K562 (cell line): ENCODE measurements around the gene DSCAM. TPM values are rescaled to one million over a fixed set of nuclear protein-coding genes. Genes with fewer than 3 reads are reported as not detected.

ENCODE experiments used
- ATAC-seq: fragments of 200-7000 bp; cut with Tn5 transposase; 3 replicates; pipeline ENCODE4 v1.9.1; 2020; ENCODE audit warnings: moderate library complexity
- BruUV-seq: library from RNA; stranded (reverse); fragments of 400-500 nt; replicated peaks from 2 replicates; lab custom pipeline; 2021; lab: Mats Ljungman, UMichigan
- CTCF ChIA-PET: fragments of 300-600 bp; formaldehyde crosslinking; extraction: SDS; loops from one replicate; lab custom pipeline; 2021; ENCODE audit warnings: low intra/inter-chr PET ratio; lab: Yijun Ruan, JAX
- POLR2A ChIA-PET: fragments of 300-600, 350-650 bp; sonication (Branson Sonifier 250); formaldehyde crosslinking; extraction: SDS; loops from one replicate; lab custom pipeline; 2021; ENCODE audit warnings: antibody characterized with exemption, inconsistent platforms; lab: Yijun Ruan, JAX
- DNase-seq, 4 experiments: peaks; one replicate each; pipeline versions ENCODE4 v3.0.0 to v3.0.0-alpha.2; 2011 to 2018; ENCODE audit warnings: low spot score in 3 of 4, mixed read lengths in 3 of 4; ENCODE audit errors: extremely low read depth in 1 of 4
- FAIRE-seq: peaks from 2 replicates; lab custom pipeline; 2011; peaks lifted over from hg19 to GRCh38; lab: Jason Lieb, UNC
- H2AFZ ChIP-seq: 2 replicates; pipeline ENCODE4 v1.6.0; 2011; ENCODE audit warnings: low read depth, low read length, control low read depth, inconsistent platforms
- H3K27ac ChIP-seq: fragments of 200-600 bp; 3 replicates; pipeline ENCODE4 v1.8.0; 2011; ENCODE audit warnings: low read depth, mild to moderate bottlenecking, control low read depth, inconsistent platforms, low read length, moderate library complexity, mixed read lengths; ENCODE audit errors: extremely low read depth
- H3K27me3 ChIP-seq, 2 experiments: fragments of 300-600 bp in 1 of 2; 2 replicates in 1 of 2; 3 replicates in 1 of 2; pipeline versions ENCODE4 v1.6.0 to v1.8.0; 2011; ENCODE audit warnings: inconsistent platforms in 2 of 2, low read length in 2 of 2, mild to moderate bottlenecking in 1 of 2, mixed read lengths in 1 of 2, moderate library complexity in 1 of 2; ENCODE audit not compliant: control insufficient read depth in 2 of 2, insufficient read depth in 2 of 2
- H3K36me3 ChIP-seq: fragments of 300-600 bp; 3 replicates; pipeline ENCODE4 v1.8.0; 2011; ENCODE audit warnings: mild to moderate bottlenecking, low read length, inconsistent platforms; ENCODE audit not compliant: control insufficient read depth, insufficient read depth
- H3K4me1 ChIP-seq, 2 experiments: fragments of 200-600 bp in 1 of 2; replicated peaks in 1 of 2; 2 replicates in 1 of 2; 3 replicates in 1 of 2; pipeline versions ENCODE4 v1.5.1 to v1.8.0; 2011; ENCODE audit warnings: inconsistent platforms in 2 of 2, low read length in 2 of 2, mild to moderate bottlenecking in 1 of 2, mixed read lengths in 1 of 2, moderate library complexity in 1 of 2; ENCODE audit not compliant: control insufficient read depth in 2 of 2, insufficient read depth in 2 of 2
- H3K4me2 ChIP-seq: 2 replicates; pipeline ENCODE4 v1.6.1; 2011; ENCODE audit warnings: low read length, control low read depth, inconsistent platforms, mixed read lengths; ENCODE audit not compliant: insufficient read depth
- H3K4me3 ChIP-seq: fragments of 200-600 bp; sonication (generic), shearing (Covaris generic); 2 replicates; pipeline ENCODE4 v1.5.1; 2016; ENCODE audit warnings: control low read depth, inconsistent platforms
- H3K79me2 ChIP-seq: fragments of 200-600 bp; 3 replicates; pipeline ENCODE4 v1.8.0; 2011; ENCODE audit warnings: low read length, inconsistent platforms; ENCODE audit not compliant: control insufficient read depth, insufficient read depth
- H3K9ac ChIP-seq, 2 experiments: 2 replicates each; pipeline versions ENCODE4 v1.6.0 to v1.6.1; 2011; ENCODE audit warnings: low read depth in 2 of 2, low read length in 2 of 2, control low read depth in 1 of 2, inconsistent platforms in 1 of 2, mild to moderate bottlenecking in 1 of 2, mixed read lengths in 1 of 2; ENCODE audit not compliant: insufficient read depth in 1 of 2
- H3K9me1 ChIP-seq: one replicate; pipeline ENCODE4 v1.6.0; 2011; ENCODE audit warnings: inconsistent platforms, mild to moderate bottlenecking, low read length, moderate library complexity; ENCODE audit not compliant: control insufficient read depth, insufficient read depth
- H3K9me3 ChIP-seq: replicated peaks from 2 replicates; pipeline ENCODE4 v1.5.1; 2011; ENCODE audit warnings: low read depth, low read length, inconsistent platforms; ENCODE audit not compliant: control insufficient read depth, insufficient read depth
- H4K20me1 ChIP-seq: replicated peaks from 2 replicates; pipeline ENCODE4 v1.6.1; 2011; ENCODE audit warnings: low read length, inconsistent platforms, mixed read lengths; ENCODE audit not compliant: control insufficient read depth, insufficient read depth
- COPS2 ChIP-seq: fragments of 450-650 bp; conservative IDR thresholded peaks from 2 replicates; pipeline ENCODE4 v1.6.1; 2016; ENCODE audit warnings: mild to moderate bottlenecking, moderate library complexity
- ELF2 ChIP-seq: fragments of 250-450 bp; sonication (Bioruptor Pico); IDR thresholded peaks from 2 replicates; pipeline ENCODE4 v1.5.0; 2021; ENCODE audit warnings: mild to moderate bottlenecking
- KDM4B ChIP-seq, 2 experiments: fragments of 450-650 bp in 1 of 2; sonication (generic) in 1 of 2; IDR thresholded peaks; 2 replicates each; pipeline ENCODE4 v1.6.1; 2016 to 2017; ENCODE audit warnings: borderline replicate concordance in 2 of 2, antibody characterized with exemption in 1 of 2, low read depth in 1 of 2, mild to moderate bottlenecking in 1 of 2
- MED1 ChIP-seq: sonication (generic); formaldehyde crosslinking; IDR thresholded peaks from 2 replicates; pipeline ENCODE4 v1.8.1; 2023; ENCODE audit warnings: missing genetic modification reagents, borderline replicate concordance
- NR1H2 ChIP-seq: sonication (generic); formaldehyde crosslinking; IDR thresholded peaks from 2 replicates; pipeline ENCODE4 v1.4.0; 2020; ENCODE audit warnings: mild to moderate bottlenecking, missing genetic modification reagents
- RBBP5 ChIP-seq: fragments of 200-600 bp; sonication (generic); IDR thresholded peaks from 2 replicates; pipeline ENCODE4 v1.6.1; 2012; ENCODE audit warnings: borderline replicate concordance, mild to moderate bottlenecking, low read length, control low read depth, inconsistent platforms; ENCODE audit not compliant: insufficient read depth, poor library complexity, severe bottlenecking
- SMAD2 ChIP-seq: fragments of 150-350 bp; IDR thresholded peaks from 2 replicates; pipeline ENCODE4 v1.6.1; 2014; ENCODE audit warnings: low read depth, mild to moderate bottlenecking, low read length
- YY1 ChIP-seq, 3 experiments: IDR thresholded peaks; 2 replicates each; pipeline ENCODE4 v1.6.1; 2011; ENCODE audit warnings: low read length in 2 of 3, mild to moderate bottlenecking in 2 of 3, moderate library complexity in 2 of 3, borderline replicate concordance in 1 of 3, control low read depth in 1 of 3, low read depth in 1 of 3; ENCODE audit not compliant: insufficient read depth in 3 of 3, insufficient replicate concordance in 2 of 3, control insufficient read depth in 1 of 3, insufficient read length in 1 of 3; ENCODE audit errors: extremely low read depth in 1 of 3
- ZNF124 ChIP-seq: sonication (generic); formaldehyde crosslinking; IDR thresholded peaks from 2 replicates; pipeline ENCODE4 v1.8.1; 2022; ENCODE audit warnings: missing genetic modification reagents
- WGBS: fragments of 100-300 bp; shearing (Covaris generic); methylation state at CpG from one replicate; pipeline ENCODE4 v1.1.6; 2016; ENCODE audit warnings: low coverage, mixed read lengths; ENCODE audit not compliant: insufficient coverage; ENCODE audit errors: missing lambda C conversion rate; 5-methylcytosine and 5-hydroxymethylcytosine counted together
- in situ Hi-C: fragments of 300-500 bp; cut with MboI; formaldehyde crosslinking; loops from 4 replicates; pipeline ENCODE4 v1.15.0; 2018; ENCODE audit warnings: inconsistent platforms, mixed read lengths
- intact Hi-C: fragments of 100-400 bp; cut with micrococcal nuclease; formaldehyde crosslinking; loops from 2 replicates; pipeline ENCODE4 v1.14.2; 2022
- polyA plus RNA-seq, 8 experiments: library from polyadenylated mRNA; depleted of rRNA in 4 of 8; stranded (reverse) in 5 of 8; unstranded in 3 of 8; fragments of >200 nt; fragmentation: Nextera tagmentation in 2 of 8; fragmentation: Illumina TruSeq in 1 of 8; extraction: Ambion mirVana in 2 of 8; extraction: Trizol in 1 of 8; gene quantifications; 2 replicates each; pipeline versions ENCODE4 v1.2.1 to v1.2.3, GENCODE V29; 2011 to 2014; ENCODE audit warnings: inconsistent platforms in 1 of 8, missing spikeins in 1 of 8
- total RNA-seq, 7 experiments: library from RNA; depleted of rRNA in 6 of 7; stranded (reverse); fragments of >200 nt in 6 of 7; fragmentation: Illumina TruSeq in 2 of 7; extraction: Trizol in 2 of 7; gene quantifications; 2 replicates each; pipeline versions ENCODE4 v1.2.1 to v1.2.3, GENCODE V29; 2011 to 2021; ENCODE audit warnings: low replicate concordance in 1 of 7
- TF ChIP-seq, protein P1 (sequence below), 2 experiments: fragments of 450-650 bp; IDR thresholded peaks; 2 replicates each; pipeline ENCODE4 v1.6.1; 2018; ENCODE audit warnings: mild to moderate bottlenecking in 2 of 2, low read depth in 1 of 2; ENCODE audit not compliant: partially characterized antibody in 2 of 2

DSCAM gene
- total and polyA plus RNA-seq, 9 of the 15 experiments (the other 6 are each of a cell fraction or from before 2014, with no cell fraction given), result not detected

DNA sequence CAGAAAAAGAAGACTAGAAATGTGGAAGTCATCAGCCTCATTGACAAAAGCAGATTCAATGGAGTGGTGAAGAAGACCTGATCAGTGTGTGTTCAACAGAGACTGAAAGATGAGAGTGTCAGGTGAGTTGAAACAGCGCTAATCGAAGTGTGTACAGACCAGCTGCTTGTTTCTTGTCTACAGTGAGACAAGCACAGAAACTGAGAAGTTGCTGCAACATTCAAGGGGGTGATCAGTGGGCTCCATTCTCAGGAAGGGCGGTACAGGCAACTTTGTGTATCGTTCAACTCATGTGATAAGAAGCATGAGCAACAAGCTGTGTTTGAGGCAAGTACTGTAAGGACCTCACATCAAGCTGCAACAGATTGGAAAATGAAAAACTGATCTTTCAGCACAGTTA, 19.4 kb downstream of the DSCAM start:
- H3K9me3 ChIP-seq, result no peaks in the 10 kb centered on the region
- no peak overlapping the region for H3K9ac ChIP-seq
- ATAC-seq, result no peak
- no peak for TF ChIP-seq RBBP5
- no peak for TF ChIP-seq MED1
- TF ChIP-seq COPS2, result no peak
- TF ChIP-seq, all 486 proteins: peak for 0
- Histone ChIP-seq H3K9me1 (no peaks in the 10 kb centered on the region), H4K20me1 (no peaks in the 10 kb centered on the region), H3K79me2 (no peaks in the 10 kb centered on the region), H3K4me1 (no peaks in the 10 kb centered on the region), H3K36me3 (no peaks in the 10 kb centered on the region), H2AFZ (no peak overlapping the region), H3K4me2 (no peak overlapping the region), H3K27ac (no peak overlapping the region), H3K4me3 (no peak overlapping the region), H3K27me3 (no peaks in the 10 kb centered on the region)
- no peak for FAIRE-seq
- WGBS, result 2% methylated on average over 4 of the region's 4 CpGs
- CTCF ChIA-PET, result no interaction called here
- in situ Hi-C loops, result no loop called here
- no peak for DNase-seq
- BruUV-seq, result no TSS peak
- intact Hi-C loops, result no loop called here
- POLR2A ChIA-PET, result no interaction called here

DNA sequence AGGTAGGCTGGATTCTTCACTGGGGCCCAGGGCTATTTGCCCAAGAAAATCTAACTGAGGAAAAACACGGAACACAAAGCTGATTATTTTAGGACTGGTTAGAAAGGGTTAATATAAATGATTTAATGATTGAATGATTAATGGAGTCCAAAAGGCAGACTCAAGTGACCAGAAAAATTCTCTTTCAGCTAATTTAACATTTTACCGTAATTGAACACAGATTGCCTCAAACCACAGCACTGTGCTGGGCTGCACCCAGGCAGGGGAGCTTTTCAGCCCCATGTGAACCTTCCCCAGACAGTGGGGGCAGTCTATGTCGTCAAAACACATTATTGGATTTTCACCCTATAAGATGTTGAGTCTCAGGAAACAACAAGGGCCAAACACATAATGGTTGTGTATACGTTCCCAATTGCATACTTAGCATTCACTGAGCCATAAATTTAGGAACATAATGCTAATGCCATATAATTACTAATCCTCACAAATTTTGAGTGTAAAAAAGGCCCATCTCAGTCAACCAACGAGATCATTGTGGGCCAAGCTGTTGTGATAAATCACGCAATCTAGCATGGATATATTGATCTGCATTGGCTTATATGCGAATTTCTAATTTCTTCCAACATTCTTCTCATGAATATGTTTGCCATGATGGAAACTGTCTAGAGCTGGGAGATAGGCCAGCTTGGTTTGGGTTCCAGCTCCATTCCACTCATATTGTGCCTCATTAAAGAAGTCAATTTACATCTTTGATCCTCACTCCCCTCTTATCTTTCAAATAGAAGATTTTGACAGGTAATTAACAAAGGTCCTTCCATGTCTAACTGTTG, 27.7 kb downstream of the DSCAM start:
- no peak overlapping the region for H3K9ac ChIP-seq
- no peak overlapping the region for H3K27ac ChIP-seq
- ChIA-PET CTCF (no interaction called here), POLR2A (no interaction called here)
- H3K36me3 ChIP-seq, result no peaks in the 10 kb centered on the region
- H3K9me3 ChIP-seq, result no peaks in the 10 kb centered on the region; the same call in 1 of the 2 replicates
- FAIRE-seq, result no peak
- TF ChIP-seq ELF2 (CRISPR knock-in tag) (no peak), NR1H2 (CRISPR knock-in tag) (no peak), ZNF124 (CRISPR knock-in tag) (no peak), KDM4B (IDR thresholded peaks at IDR 0.05; ENCODE audit: borderline replicate concordance in 2 of 2, low read depth in 1 of 2) (no peak), SMAD2 (no peak), YY1 (IDR thresholded peaks at IDR 0.05; ENCODE audit: borderline replicate concordance in 1 of 3, control insufficient read depth in 1 of 3, extremely low read depth in 1 of 3, insufficient read depth in 3 of 3, insufficient read length in 1 of 3, insufficient replicate concordance in 2 of 3, low read depth in 1 of 3, low read length in 2 of 3) (no peak)
- TF ChIP-seq, protein P1, sequence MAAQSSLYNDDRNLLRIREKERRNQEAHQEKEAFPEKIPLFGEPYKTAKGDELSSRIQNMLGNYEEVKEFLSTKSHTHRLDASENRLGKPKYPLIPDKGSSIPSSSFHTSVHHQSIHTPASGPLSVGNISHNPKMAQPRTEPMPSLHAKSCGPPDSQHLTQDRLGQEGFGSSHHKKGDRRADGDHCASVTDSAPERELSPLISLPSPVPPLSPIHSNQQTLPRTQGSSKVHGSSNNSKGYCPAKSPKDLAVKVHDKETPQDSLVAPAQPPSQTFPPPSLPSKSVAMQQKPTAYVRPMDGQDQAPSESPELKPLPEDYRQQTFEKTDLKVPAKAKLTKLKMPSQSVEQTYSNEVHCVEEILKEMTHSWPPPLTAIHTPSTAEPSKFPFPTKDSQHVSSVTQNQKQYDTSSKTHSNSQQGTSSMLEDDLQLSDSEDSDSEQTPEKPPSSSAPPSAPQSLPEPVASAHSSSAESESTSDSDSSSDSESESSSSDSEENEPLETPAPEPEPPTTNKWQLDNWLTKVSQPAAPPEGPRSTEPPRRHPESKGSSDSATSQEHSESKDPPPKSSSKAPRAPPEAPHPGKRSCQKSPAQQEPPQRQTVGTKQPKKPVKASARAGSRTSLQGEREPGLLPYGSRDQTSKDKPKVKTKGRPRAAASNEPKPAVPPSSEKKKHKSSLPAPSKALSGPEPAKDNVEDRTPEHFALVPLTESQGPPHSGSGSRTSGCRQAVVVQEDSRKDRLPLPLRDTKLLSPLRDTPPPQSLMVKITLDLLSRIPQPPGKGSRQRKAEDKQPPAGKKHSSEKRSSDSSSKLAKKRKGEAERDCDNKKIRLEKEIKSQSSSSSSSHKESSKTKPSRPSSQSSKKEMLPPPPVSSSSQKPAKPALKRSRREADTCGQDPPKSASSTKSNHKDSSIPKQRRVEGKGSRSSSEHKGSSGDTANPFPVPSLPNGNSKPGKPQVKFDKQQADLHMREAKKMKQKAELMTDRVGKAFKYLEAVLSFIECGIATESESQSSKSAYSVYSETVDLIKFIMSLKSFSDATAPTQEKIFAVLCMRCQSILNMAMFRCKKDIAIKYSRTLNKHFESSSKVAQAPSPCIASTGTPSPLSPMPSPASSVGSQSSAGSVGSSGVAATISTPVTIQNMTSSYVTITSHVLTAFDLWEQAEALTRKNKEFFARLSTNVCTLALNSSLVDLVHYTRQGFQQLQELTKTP (IDR thresholded peaks at IDR 0.05; ENCODE audit: low read depth in 1 of 2, partially characterized antibody in 2 of 2), result no peak
- ATAC-seq, result no peak
- no peak overlapping the region for H3K4me2 ChIP-seq
- H3K4me3 ChIP-seq, result no peak overlapping the region
- no peak overlapping the region for H2AFZ ChIP-seq
- no TSS peak for BruUV-seq
- H3K79me2 ChIP-seq, result no peaks in the 10 kb centered on the region
- intact Hi-C loops, result no loop called here
- WGBS, result 3% methylated on average over 7 of the region's 7 CpGs
- no peaks in the 10 kb centered on the region for H3K9me1 ChIP-seq
- H4K20me1 ChIP-seq, result no peaks in the 10 kb centered on the region
- in situ Hi-C loops, result no loop called here
- no peaks in the 10 kb centered on the region for H3K4me1 ChIP-seq
- no peak for DNase-seq
- no peaks in the 10 kb centered on the region for H3K27me3 ChIP-seq
